ENCODE data around the gene RPL6. TPM values are rescaled to one million over a fixed set of nuclear protein-coding genes. Genes with fewer than 3 reads are reported as not detected.
"Not testable (repeated sequence)": the region's sequence is repeated elsewhere in the genome, so short reads cannot be mapped to it uniquely, and the experiment has no call there.

The RPL6 gene
- total RNA-seq, 1 experiment from 2014 or later: 1,421 TPM

DNA sequence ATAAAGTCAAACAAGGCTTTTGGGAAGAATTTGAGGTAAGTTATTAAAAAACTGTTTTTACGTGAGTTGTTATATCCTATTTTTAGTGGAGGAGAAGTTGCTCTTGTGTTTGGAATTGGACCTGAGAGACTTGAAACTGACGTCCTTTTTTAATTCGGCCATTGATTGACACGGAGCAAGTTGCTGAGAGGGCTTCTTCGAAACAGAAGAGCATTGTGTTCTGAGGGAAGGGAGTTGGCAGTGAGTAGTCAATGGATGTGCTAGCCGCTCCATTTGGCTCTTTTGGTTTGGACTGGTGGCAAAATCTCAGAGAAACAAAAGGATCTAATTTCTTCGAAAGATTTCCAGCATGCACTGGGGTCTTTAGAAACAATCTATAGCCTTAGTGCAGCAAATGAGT, 46.6 kb upstream of the RPL6 start:
- POLR2A ChIA-PET (ENCODE audit: unreplicated experiment): no interaction called here
- intact Hi-C loops (cut with micrococcal nuclease; ENCODE audit: unreplicated experiment): no loop called here
- H3K27me3 ChIP-seq (ENCODE audit: insufficient read depth, low read depth): no peaks in the 10 kb centered on the region
- H3K4me2 ChIP-seq: no peak overlapping the region
- H2AFZ ChIP-seq: no peak overlapping the region
- DNase-seq: no peak
- peaks cover 3% of the 10 kb centered on the region; the same call in 1 of the 2 replicates for H4K20me1 ChIP-seq (ENCODE audit: insufficient read depth)
- TF ChIP-seq EZH2 (IDR thresholded peaks at IDR 0.05; ENCODE audit: low read depth): no peak
- TF ChIP-seq, protein P1, sequence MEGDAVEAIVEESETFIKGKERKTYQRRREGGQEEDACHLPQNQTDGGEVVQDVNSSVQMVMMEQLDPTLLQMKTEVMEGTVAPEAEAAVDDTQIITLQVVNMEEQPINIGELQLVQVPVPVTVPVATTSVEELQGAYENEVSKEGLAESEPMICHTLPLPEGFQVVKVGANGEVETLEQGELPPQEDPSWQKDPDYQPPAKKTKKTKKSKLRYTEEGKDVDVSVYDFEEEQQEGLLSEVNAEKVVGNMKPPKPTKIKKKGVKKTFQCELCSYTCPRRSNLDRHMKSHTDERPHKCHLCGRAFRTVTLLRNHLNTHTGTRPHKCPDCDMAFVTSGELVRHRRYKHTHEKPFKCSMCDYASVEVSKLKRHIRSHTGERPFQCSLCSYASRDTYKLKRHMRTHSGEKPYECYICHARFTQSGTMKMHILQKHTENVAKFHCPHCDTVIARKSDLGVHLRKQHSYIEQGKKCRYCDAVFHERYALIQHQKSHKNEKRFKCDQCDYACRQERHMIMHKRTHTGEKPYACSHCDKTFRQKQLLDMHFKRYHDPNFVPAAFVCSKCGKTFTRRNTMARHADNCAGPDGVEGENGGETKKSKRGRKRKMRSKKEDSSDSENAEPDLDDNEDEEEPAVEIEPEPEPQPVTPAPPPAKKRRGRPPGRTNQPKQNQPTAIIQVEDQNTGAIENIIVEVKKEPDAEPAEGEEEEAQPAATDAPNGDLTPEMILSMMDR (conservative IDR thresholded peaks at IDR 0.05): no peak
- no peaks in the 10 kb centered on the region for H3K9me3 ChIP-seq (ENCODE audit: insufficient read depth, low read depth)
- CTCF ChIA-PET: no interaction called here
- H3K4me1 ChIP-seq (replicated peaks; ENCODE audit: insufficient read depth): no peaks in the 10 kb centered on the region
- peaks cover 12% of the 10 kb centered on the region for H3K36me3 ChIP-seq (ENCODE audit: low read depth)
- BruUV-seq (replicated peaks): no TSS peak
- peaks cover 8% of the 10 kb centered on the region for H3F3A ChIP-seq (ENCODE audit: insufficient read depth, low read depth)
- no peaks in the 10 kb centered on the region for H3K9me2 ChIP-seq (ENCODE audit: insufficient read depth)
- no peak overlapping the region for H3K4me3 ChIP-seq
- no peak overlapping the region for H3K27ac ChIP-seq
- H3K79me2 ChIP-seq (ENCODE audit: low read depth): no peaks in the 10 kb centered on the region

GRCh38 chr12:112450725-112451124, 41.3 kb upstream of the RPL6 start:
- POLR2A ChIA-PET (ENCODE audit: unreplicated experiment): interaction anchor here (0.7 kb wide), 1 partner anchor 20 kb away, joined by 3 read pairs; no protein-coding TSS in a partner anchor
- peaks cover 14% of the 10 kb centered on the region for H3K36me3 ChIP-seq (ENCODE audit: low read depth)
- CTCF ChIA-PET: interaction anchor here (0.5 to 0.6 kb wide), 2 partner anchors 64 to 696 kb away, joined by 3 to 4 read pairs; no protein-coding TSS in a partner anchor

GRCh38 chr12:112448165-112448564, 38.8 kb upstream of the RPL6 start:
- BruUV-seq (replicated peaks); H2AFZ ChIP-seq; H3K4me2 ChIP-seq; H3K4me1 ChIP-seq (replicated peaks; ENCODE audit: insufficient read depth); H3K36me3 ChIP-seq (ENCODE audit: low read depth); intact Hi-C loops (cut with micrococcal nuclease; ENCODE audit: unreplicated experiment); H3F3A ChIP-seq (ENCODE audit: insufficient read depth, low read depth); CTCF ChIA-PET; H3K79me2 ChIP-seq (ENCODE audit: low read depth); H3K9me2 ChIP-seq (ENCODE audit: insufficient read depth); POLR2A ChIA-PET (ENCODE audit: unreplicated experiment); H3K27me3 ChIP-seq (ENCODE audit: insufficient read depth, low read depth); H3K9me3 ChIP-seq (ENCODE audit: insufficient read depth, low read depth); H3K4me3 ChIP-seq; H3K27ac ChIP-seq; DNase-seq: not testable (repeated sequence)
- peaks cover 24% of the 10 kb centered on the region for H4K20me1 ChIP-seq (ENCODE audit: insufficient read depth)

More at GRCh38 chr12:112450725-112451124, 41.3 kb upstream of the RPL6 start:
- H3K4me1 ChIP-seq (replicated peaks; ENCODE audit: insufficient read depth): no peaks in the 10 kb centered on the region
- no peaks in the 10 kb centered on the region for H3K9me3 ChIP-seq (ENCODE audit: insufficient read depth, low read depth)
- H3K4me3 ChIP-seq: no peak overlapping the region
- H3K79me2 ChIP-seq (ENCODE audit: low read depth): no peaks in the 10 kb centered on the region
- H2AFZ ChIP-seq: no peak overlapping the region
- BruUV-seq (replicated peaks): no TSS peak
- H3K9me2 ChIP-seq (ENCODE audit: insufficient read depth): no peaks in the 10 kb centered on the region
- H3K4me2 ChIP-seq: no peak overlapping the region
- TF ChIP-seq EZH2 (IDR thresholded peaks at IDR 0.05; ENCODE audit: low read depth): no peak
- TF ChIP-seq, protein P1 (conservative IDR thresholded peaks at IDR 0.05): no peak
- intact Hi-C loops (cut with micrococcal nuclease; ENCODE audit: unreplicated experiment): no loop called here
- H3F3A ChIP-seq (ENCODE audit: insufficient read depth, low read depth): peaks cover 13% of the 10 kb centered on the region
- peaks cover 5% of the 10 kb centered on the region; the same call in 1 of the 2 replicates for H4K20me1 ChIP-seq (ENCODE audit: insufficient read depth)
- DNase-seq: no peak
- H3K27ac ChIP-seq: no peak overlapping the region
- no peaks in the 10 kb centered on the region for H3K27me3 ChIP-seq (ENCODE audit: insufficient read depth, low read depth)

DNA sequence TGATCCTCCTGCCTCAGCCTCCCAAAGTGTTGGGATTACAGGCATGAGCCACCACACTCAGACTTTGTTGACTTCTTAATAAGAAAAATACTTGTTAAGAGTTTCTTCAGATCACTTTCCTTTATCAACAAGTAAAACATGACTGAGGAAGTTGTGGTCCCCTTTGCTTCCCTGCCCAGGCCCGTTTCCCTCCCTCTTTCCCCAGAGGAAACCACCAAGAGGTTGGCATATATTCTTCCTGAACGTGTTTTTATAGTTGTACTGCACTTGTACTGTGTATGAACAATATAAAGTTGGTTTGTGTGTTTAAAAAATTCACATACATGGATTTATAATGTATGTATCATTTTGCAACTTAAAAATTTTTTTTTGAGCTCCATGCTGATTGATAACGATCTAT, 37.7 kb upstream of the RPL6 start:
- no peak overlapping the region for H2AFZ ChIP-seq
- H3K27me3 ChIP-seq (ENCODE audit: insufficient read depth, low read depth): no peaks in the 10 kb centered on the region
- H3K4me1 ChIP-seq (replicated peaks; ENCODE audit: insufficient read depth): no peaks in the 10 kb centered on the region
- DNase-seq: no peak
- no peaks in the 10 kb centered on the region for H3K9me3 ChIP-seq (ENCODE audit: insufficient read depth, low read depth)
- peaks cover 5% of the 10 kb centered on the region; the same call in 1 of the 2 replicates for H3F3A ChIP-seq (ENCODE audit: insufficient read depth, low read depth)
- intact Hi-C loops (cut with micrococcal nuclease; ENCODE audit: unreplicated experiment): no loop called here
- BruUV-seq (replicated peaks): no TSS peak
- H4K20me1 ChIP-seq (ENCODE audit: insufficient read depth): peaks cover 25% of the 10 kb centered on the region
- TF ChIP-seq, protein P1 (conservative IDR thresholded peaks at IDR 0.05): no peak
- TF ChIP-seq EZH2 (IDR thresholded peaks at IDR 0.05; ENCODE audit: low read depth): no peak
- H3K27ac ChIP-seq: no peak overlapping the region
- H3K4me2 ChIP-seq: no peak overlapping the region
- no peak overlapping the region for H3K4me3 ChIP-seq
- H3K79me2 ChIP-seq (ENCODE audit: low read depth): peaks cover 9% of the 10 kb centered on the region; the same call in 1 of the 2 replicates
- ChIA-PET POLR2A (ENCODE audit: unreplicated experiment) (no interaction called here), CTCF (no interaction called here)
- no peaks in the 10 kb centered on the region for H3K9me2 ChIP-seq (ENCODE audit: insufficient read depth)
- H3K36me3 ChIP-seq (ENCODE audit: low read depth): peaks cover 9% of the 10 kb centered on the region; the same call in 1 of the 2 replicates
